Tibial artery (tissue), 4 donors: Measurements from ENCODE around the gene MORC1.

Experiments used
- DNase-seq, 2 donors: peaks; one replicate each; pipeline ENCODE4 v3.0.0-alpha.2; 2019
- H3K27ac ChIP-seq, 2 donors: fragments of 200-600 bp; sonication (generic) in 1 of 2; 1 replicate in 1 of 2; 2 replicates in 1 of 2; pipeline ENCODE4 v1.5.1; 2018 to 2019; ENCODE audit warnings: mild to moderate bottlenecking in 1 of 2
- H3K27me3 ChIP-seq, 2 donors: fragments of 200-600 bp; sonication (generic) in 1 of 2; one replicate each; pipeline versions ENCODE4 v1.5.1 to v1.6.0; 2016 to 2019
- H3K36me3 ChIP-seq, 3 donors: fragments of 200-600 bp; sonication (generic) in 2 of 3; one replicate each; pipeline ENCODE4 v1.5.1; 2016 to 2019; ENCODE audit warnings: mild to moderate bottlenecking in 2 of 3
- H3K4me1 ChIP-seq, 4 donors: fragments of 200-600 bp; sonication (generic) in 2 of 4; 1 replicate in 3 of 4; 2 replicates in 1 of 4; pipeline ENCODE4 v1.5.1; 2016 to 2019
- H3K4me3 ChIP-seq, 2 donors: fragments of 200-600 bp; sonication (generic) in 1 of 2; 1 replicate in 1 of 2; 2 replicates in 1 of 2; pipeline ENCODE4 v1.5.1; 2018 to 2019; ENCODE audit warnings: mild to moderate bottlenecking in 2 of 2
- H3K9me3 ChIP-seq, 3 donors: fragments of 200-600 bp; sonication (generic) in 1 of 3; one replicate each; pipeline ENCODE4 v1.5.1; 2016 to 2019
- intact Hi-C: fragments of 100-400 bp; cut with DNase I; formaldehyde crosslinking; loops from one replicate; pipeline ENCODE4 v1.15.0; 2023; ENCODE audit warnings: low total_unique reads
- TF ChIP-seq, protein P1 (sequence below), 2 experiments: fragments of 200-600 bp in 1 of 2; fragments of 450-650 bp in 1 of 2; IDR thresholded peaks; one replicate each; pipeline ENCODE4 v1.5.1; 2017 to 2019; ENCODE audit warnings: antibody characterized with exemption in 2 of 2, mild to moderate bottlenecking in 1 of 2, moderate library complexity in 1 of 2

MORC1 gene

GRCh38 chr3:109132801-109133473 lies 15.0 kb upstream of the MORC1 start:
- intact Hi-C loops = no loop called here
- no peak for DNase-seq
- H3K36me3 ChIP-seq = no peaks in the 10 kb centered on the region

GRCh38 chr3:109131276-109131675 lies 13.3 kb upstream of the MORC1 start:
- no peaks in the 10 kb centered on the region for H3K9me3 ChIP-seq
- H3K27me3 ChIP-seq = no peaks in the 10 kb centered on the region
- intact Hi-C loops = no loop called here
- no peaks in the 10 kb centered on the region for H3K36me3 ChIP-seq
- DNase-seq = no peak
- no peaks in the 10 kb centered on the region for H3K4me1 ChIP-seq
- H3K4me3 ChIP-seq = no peak overlapping the region
- TF ChIP-seq, protein P1, sequence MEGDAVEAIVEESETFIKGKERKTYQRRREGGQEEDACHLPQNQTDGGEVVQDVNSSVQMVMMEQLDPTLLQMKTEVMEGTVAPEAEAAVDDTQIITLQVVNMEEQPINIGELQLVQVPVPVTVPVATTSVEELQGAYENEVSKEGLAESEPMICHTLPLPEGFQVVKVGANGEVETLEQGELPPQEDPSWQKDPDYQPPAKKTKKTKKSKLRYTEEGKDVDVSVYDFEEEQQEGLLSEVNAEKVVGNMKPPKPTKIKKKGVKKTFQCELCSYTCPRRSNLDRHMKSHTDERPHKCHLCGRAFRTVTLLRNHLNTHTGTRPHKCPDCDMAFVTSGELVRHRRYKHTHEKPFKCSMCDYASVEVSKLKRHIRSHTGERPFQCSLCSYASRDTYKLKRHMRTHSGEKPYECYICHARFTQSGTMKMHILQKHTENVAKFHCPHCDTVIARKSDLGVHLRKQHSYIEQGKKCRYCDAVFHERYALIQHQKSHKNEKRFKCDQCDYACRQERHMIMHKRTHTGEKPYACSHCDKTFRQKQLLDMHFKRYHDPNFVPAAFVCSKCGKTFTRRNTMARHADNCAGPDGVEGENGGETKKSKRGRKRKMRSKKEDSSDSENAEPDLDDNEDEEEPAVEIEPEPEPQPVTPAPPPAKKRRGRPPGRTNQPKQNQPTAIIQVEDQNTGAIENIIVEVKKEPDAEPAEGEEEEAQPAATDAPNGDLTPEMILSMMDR (IDR thresholded peaks at IDR 0.05) = no peak
- no peak overlapping the region for H3K27ac ChIP-seq

More at GRCh38 chr3:109132801-109133473, 15.0 kb upstream of the MORC1 start:
- no peaks in the 10 kb centered on the region for H3K9me3 ChIP-seq
- no peaks in the 10 kb centered on the region for H3K27me3 ChIP-seq
- no peaks in the 10 kb centered on the region for H3K4me1 ChIP-seq
- no peak overlapping the region for H3K4me3 ChIP-seq
- TF ChIP-seq, protein P1 (IDR thresholded peaks at IDR 0.05) = no peak
- H3K27ac ChIP-seq = no peak overlapping the region

DNA sequence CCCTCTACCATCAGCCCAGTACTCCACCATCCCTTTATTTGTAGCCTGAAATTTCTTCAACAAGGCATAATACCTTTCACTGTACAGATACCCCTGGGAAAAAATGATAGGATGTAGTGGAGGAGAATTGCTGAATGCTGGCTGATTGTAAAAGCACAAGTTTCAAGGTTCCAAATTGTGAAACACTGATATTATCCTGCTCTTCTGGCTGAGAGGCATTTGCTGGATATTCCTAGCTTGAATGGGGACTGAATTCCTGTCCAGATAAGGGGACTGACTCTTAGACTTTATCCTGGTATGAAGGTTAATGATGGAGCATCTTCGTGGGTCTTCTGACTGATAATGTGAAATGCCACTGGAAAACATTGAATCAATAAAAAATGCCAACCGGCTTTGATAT lies 9.6 kb upstream of the MORC1 start:
- no peak for DNase-seq
- H3K4me3 ChIP-seq = no peak overlapping the region
- no peaks in the 10 kb centered on the region for H3K27me3 ChIP-seq
- no peak overlapping the region for H3K27ac ChIP-seq
- TF ChIP-seq, protein P1 (IDR thresholded peaks at IDR 0.05) = no peak
- H3K9me3 ChIP-seq = no peaks in the 10 kb centered on the region
- intact Hi-C loops = no loop called here
- H3K4me1 ChIP-seq = no peaks in the 10 kb centered on the region
- no peaks in the 10 kb centered on the region for H3K36me3 ChIP-seq

DNA sequence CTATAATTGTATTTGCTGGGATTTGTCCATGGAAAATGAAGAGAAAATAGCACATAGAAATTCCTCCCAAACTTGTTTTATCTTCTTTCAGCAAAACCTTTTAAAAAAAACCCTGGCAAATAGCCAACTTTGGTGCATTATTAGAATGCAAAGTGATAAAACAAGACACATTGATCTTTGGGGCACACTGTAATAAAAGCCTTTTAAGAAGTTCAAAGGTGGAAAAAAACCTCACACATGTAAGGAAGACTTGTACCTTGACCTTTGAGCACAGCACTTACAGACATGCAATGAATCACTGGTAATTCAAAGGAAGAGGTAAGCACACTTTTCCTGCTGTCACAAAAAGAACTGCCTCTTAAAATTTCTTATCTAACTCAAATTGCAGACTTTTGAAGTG lies 8.0 kb upstream of the MORC1 start:
- Histone ChIP-seq H3K4me3 (no peak overlapping the region), H3K4me1 (no peaks in the 10 kb centered on the region), H3K27ac (no peak overlapping the region), H3K36me3 (no peaks in the 10 kb centered on the region), H3K9me3 (no peaks in the 10 kb centered on the region), H3K27me3 (no peaks in the 10 kb centered on the region)
- TF ChIP-seq, protein P1 (IDR thresholded peaks at IDR 0.05) = no peak
- DNase-seq = no peak
- intact Hi-C loops = no loop called here

- intact Hi-C loops = no loop called here
- no peaks in the 10 kb centered on the region for H3K36me3 ChIP-seq
- no peaks in the 10 kb centered on the region for H3K9me3 ChIP-seq
- H3K27ac ChIP-seq = no peak overlapping the region
- H3K4me1 ChIP-seq = no peaks in the 10 kb centered on the region
- TF ChIP-seq, protein P1 (IDR thresholded peaks at IDR 0.05) = no peak
- DNase-seq = no peak
- H3K27me3 ChIP-seq = no peaks in the 10 kb centered on the region
- H3K4me3 ChIP-seq = no peak overlapping the region
Measured at GRCh38 chr3:109122690-109123089, 4.8 kb upstream of the MORC1 start.

DNA sequence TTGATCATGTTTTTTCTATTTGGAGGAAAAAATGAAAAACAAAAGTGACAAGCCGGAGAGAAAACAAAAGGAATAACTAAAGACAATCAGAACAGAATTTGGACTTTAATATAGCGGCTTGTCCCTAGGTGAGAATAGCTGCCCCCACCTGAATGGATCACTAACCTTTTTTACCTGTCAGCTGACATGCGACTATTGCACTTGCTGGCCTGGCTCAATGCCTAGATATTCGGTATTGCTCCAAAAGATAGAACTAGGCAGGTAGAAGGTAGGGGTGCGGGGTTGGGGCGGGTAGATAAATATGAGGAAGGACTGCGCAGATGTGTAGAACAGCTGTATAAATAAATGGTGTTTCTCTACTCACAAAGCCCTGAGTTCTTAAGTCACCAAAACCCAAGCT lies 650 bp upstream of the MORC1 start:
- Histone ChIP-seq H3K36me3 (no peaks in the 10 kb centered on the region), H3K4me3 (no peak overlapping the region), H3K27ac (no peak overlapping the region), H3K9me3 (no peaks in the 10 kb centered on the region), H3K27me3 (no peaks in the 10 kb centered on the region), H3K4me1 (no peaks in the 10 kb centered on the region)
- TF ChIP-seq, protein P1 (IDR thresholded peaks at IDR 0.05) = no peak
- intact Hi-C loops = no loop called here
- DNase-seq = no peak
